Keratinocyte (primary cell): ENCODE measurements around the gene DAGLA. TPM values are rescaled to one million over a fixed set of nuclear protein-coding genes. Genes with fewer than 3 reads are reported as not detected.

Experiments
- DNase-seq: peaks from one replicate; pipeline ENCODE4 v3.0.0-alpha.2; 2011; ENCODE audit warnings: low read depth, missing footprints, low spot score
- FAIRE-seq: peaks from 2 replicates; lab custom pipeline; 2011; peaks lifted over from hg19 to GRCh38; lab: Jason Lieb, UNC
- H2AFZ ChIP-seq: 2 replicates; pipeline ENCODE4 v1.6.0; 2012; ENCODE audit warnings: low read length, control low read depth, inconsistent platforms; ENCODE audit not compliant: control insufficient read depth
- H3K27ac ChIP-seq: 2 replicates; pipeline ENCODE4 v1.5.1; 2011; ENCODE audit warnings: low read length; ENCODE audit not compliant: control insufficient read depth, insufficient read depth
- H3K27me3 ChIP-seq: 3 replicates; pipeline ENCODE4 v1.6.0; 2011; ENCODE audit warnings: low read length; ENCODE audit not compliant: control insufficient read depth, insufficient read depth; ENCODE audit errors: extremely low read depth
- H3K36me3 ChIP-seq, 2 experiments: 2 replicates in 1 of 2; 3 replicates in 1 of 2; pipeline ENCODE4 v1.5.1; 2011; ENCODE audit warnings: low read length in 2 of 2, mild to moderate bottlenecking in 1 of 2; ENCODE audit not compliant: control insufficient read depth in 2 of 2, insufficient read depth in 2 of 2; ENCODE audit errors: extremely low read depth in 1 of 2
- H3K4me1 ChIP-seq: 3 replicates; pipeline ENCODE4 v1.5.1; 2011; ENCODE audit warnings: low read length; ENCODE audit not compliant: control insufficient read depth, insufficient read depth; ENCODE audit errors: extremely low read depth
- H3K4me2 ChIP-seq: 3 replicates; pipeline ENCODE4 v1.6.0; 2011; ENCODE audit warnings: low read depth, low read length; ENCODE audit not compliant: control insufficient read depth, insufficient read depth; ENCODE audit errors: extremely low read depth
- H3K4me3 ChIP-seq, 3 experiments: fragments of 200-600 bp in 1 of 3; sonication (generic) in 1 of 3; 2 replicates in 2 of 3; 3 replicates in 1 of 3; pipeline ENCODE4 v1.5.1; 2011 to 2016; ENCODE audit warnings: low read length in 3 of 3, mild to moderate bottlenecking in 3 of 3, control low read depth in 2 of 3, inconsistent platforms in 1 of 3, low read depth in 1 of 3, mixed read lengths in 1 of 3, mixed run types in 1 of 3, moderate library complexity in 1 of 3; ENCODE audit not compliant: control insufficient read depth in 2 of 3, insufficient read depth in 2 of 3; ENCODE audit errors: extremely low read depth in 1 of 3
- H3K79me2 ChIP-seq: 2 replicates; pipeline ENCODE4 v1.6.0; 2012; ENCODE audit warnings: low read length; ENCODE audit not compliant: control insufficient read depth, insufficient read depth
- H3K9ac ChIP-seq: 3 replicates; pipeline ENCODE4 v1.6.0; 2011; ENCODE audit warnings: low read length; ENCODE audit not compliant: control insufficient read depth, insufficient read depth; ENCODE audit errors: extremely low read depth
- H3K9me1 ChIP-seq: 3 replicates; pipeline ENCODE4 v1.6.0; 2011; ENCODE audit warnings: low read length; ENCODE audit not compliant: control insufficient read depth, insufficient read depth; ENCODE audit errors: extremely low read depth
- H3K9me3 ChIP-seq: 2 replicates; pipeline ENCODE4 v1.5.1; 2012; ENCODE audit warnings: low read depth, low read length; ENCODE audit not compliant: control insufficient read depth
- H4K20me1 ChIP-seq: 3 replicates; pipeline ENCODE4 v1.6.0; 2011; ENCODE audit warnings: low read length; ENCODE audit not compliant: control insufficient read depth, insufficient read depth; ENCODE audit errors: extremely low read depth
- EZH2 ChIP-seq: IDR thresholded peaks from one replicate; pipeline ENCODE4 v1.6.1; 2012; ENCODE audit warnings: inconsistent platforms, mild to moderate bottlenecking, low read length, moderate library complexity
- dilution Hi-C: fragments of 300-500 bp; cut with MboI; formaldehyde crosslinking; loops from one replicate; pipeline ENCODE4 v1.7.0; 2020; ENCODE audit warnings: low sequenced_read_pairs; ENCODE audit not compliant: extremely low pct_ligation_motif_present
- polyA plus RNA-seq, 5 experiments: library from polyadenylated mRNA; depleted of rRNA in 3 of 5; stranded (reverse) in 3 of 5; stranded (forward) in 1 of 5; unstranded in 1 of 5; fragments of >200 nt; gene quantifications; 1 replicate in 1 of 5; 2 replicates in 3 of 5; 3 replicates in 1 of 5; pipeline versions ENCODE4 v1.2.1 to v1.2.3, GENCODE V29; 2011 to 2012; ENCODE audit warnings: missing spikeins in 2 of 5, low read depth in 1 of 5, low replicate concordance in 1 of 5
- TF ChIP-seq, protein P1 (sequence below), 3 experiments: IDR thresholded peaks in 1 of 3; conservative IDR thresholded peaks in 1 of 3; optimal IDR thresholded peaks in 1 of 3; 2 replicates in 2 of 3; 3 replicates in 1 of 3; pipeline versions ENCODE3 to v1.5.1; 2011; ENCODE audit warnings: low read length in 3 of 3, mild to moderate bottlenecking in 3 of 3, moderate library complexity in 2 of 3, control low read depth in 1 of 3, inconsistent platforms in 1 of 3; ENCODE audit not compliant: insufficient read depth in 2 of 3; ENCODE audit errors: extremely low read depth in 1 of 3

DAGLA gene
- polyA plus RNA-seq, 1 donor (not counting 4 experiments of a cell fraction or from before 2014, with no cell fraction given), result 0.03 TPM

DNA sequence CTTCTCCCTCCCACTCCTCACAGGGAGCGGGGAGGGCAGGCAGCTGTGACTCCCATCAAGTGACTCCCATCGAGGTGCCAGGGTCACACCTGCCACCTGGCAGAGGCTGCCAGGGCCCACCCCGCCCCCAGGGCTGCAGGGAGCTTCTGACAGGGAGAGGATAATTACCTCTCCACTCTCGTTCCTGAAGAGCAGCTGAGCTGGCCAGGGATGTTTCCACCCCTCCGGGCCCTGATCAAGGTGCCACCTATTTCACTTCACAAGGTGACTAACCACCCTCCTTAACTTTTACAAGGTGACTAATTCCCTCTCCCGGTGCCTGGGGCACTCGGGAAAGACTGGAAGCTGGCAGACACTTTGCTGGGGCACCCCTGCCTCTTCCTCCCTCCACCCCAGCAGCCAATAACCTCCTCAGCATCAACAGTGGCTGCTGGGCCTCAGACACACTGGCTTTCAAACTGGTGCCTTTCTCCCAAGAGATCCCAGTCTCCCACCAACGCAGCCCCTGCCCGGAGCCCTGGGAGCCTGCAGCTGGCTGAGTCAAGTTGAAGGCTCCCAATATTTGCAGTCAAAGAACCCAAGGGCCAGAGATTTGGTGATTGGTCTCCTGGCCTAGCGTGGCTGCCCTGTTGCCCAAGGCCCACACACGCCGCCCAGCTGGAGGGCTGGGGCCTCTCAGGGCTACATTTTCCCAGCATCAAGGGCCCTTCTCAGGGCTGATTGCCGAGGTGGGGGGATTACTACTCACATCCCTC is 50.2 kb downstream of the DAGLA start:
- dilution Hi-C loops, result no loop called here
- DNase-seq, result peak; percentile 94
- no peak overlapping the region for H3K27ac ChIP-seq

DNA sequence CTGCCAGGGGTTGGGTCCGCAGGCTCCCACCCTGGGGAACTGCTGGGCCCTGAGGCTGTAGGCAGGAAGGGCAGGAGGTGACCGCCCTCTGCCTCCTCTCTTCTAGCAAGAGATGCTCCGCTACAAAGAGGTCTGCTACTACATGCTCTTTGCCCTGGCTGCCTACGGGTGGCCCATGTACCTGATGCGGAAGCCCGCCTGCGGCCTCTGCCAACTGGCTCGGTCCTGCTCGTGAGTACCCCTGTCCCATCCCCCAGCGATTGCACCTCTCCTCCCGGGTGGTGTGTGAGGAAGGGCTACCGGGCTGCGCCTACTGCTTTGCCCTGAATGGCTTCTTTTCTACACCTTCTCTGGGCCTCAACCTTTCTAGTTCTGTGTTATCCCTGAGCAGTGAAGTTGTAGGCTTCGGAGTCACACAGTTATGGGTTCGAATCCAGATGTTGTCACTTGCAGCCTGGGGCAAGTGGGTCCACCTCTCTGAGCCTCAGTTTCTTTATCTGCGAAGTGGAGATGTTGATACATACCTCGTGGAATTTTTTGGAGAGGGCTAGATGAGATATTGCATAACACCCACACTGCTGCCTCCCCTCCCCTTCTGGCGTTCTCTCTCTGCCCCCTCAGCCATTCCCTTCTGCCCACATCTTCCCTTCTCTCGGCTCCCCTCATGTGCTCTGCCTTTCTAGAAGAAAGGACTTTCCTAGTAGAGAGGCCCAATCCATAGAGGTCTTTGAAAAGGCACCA is 51.2 kb downstream of the DAGLA start:
- dilution Hi-C loops, result no loop called here

More for the DNA sequence above, 50.2 kb downstream of the DAGLA start:
- no peak overlapping the region for H2AFZ ChIP-seq
- no peaks in the 10 kb centered on the region for H3K9me3 ChIP-seq
- peaks cover 18% of the 10 kb centered on the region for H3K4me1 ChIP-seq
- no peak for TF ChIP-seq EZH2
- H3K4me3 ChIP-seq, result no peak overlapping the region
- H3K9ac ChIP-seq, result no peak overlapping the region
- H3K9me1 ChIP-seq, result no peaks in the 10 kb centered on the region
- no peaks in the 10 kb centered on the region for H3K36me3 ChIP-seq
- peaks cover 57% of the 10 kb centered on the region for H3K27me3 ChIP-seq
- peak overlapping the region; percentile 6 for H3K4me2 ChIP-seq
- H4K20me1 ChIP-seq, result peaks cover 22% of the 10 kb centered on the region
- no peaks in the 10 kb centered on the region for H3K79me2 ChIP-seq
- FAIRE-seq, result peak; percentile 92

More for the DNA sequence above, 51.2 kb downstream of the DAGLA start:
- Histone ChIP-seq H3K9ac (no peak overlapping the region), H2AFZ (no peak overlapping the region), H3K4me1 (peaks cover 18% of the 10 kb centered on the region), H3K27ac (no peak overlapping the region), H3K9me1 (no peaks in the 10 kb centered on the region), H3K4me2 (no peak overlapping the region), H4K20me1 (peaks cover 17% of the 10 kb centered on the region), H3K4me3 (no peak overlapping the region), H3K36me3 (no peaks in the 10 kb centered on the region), H3K9me3 (no peaks in the 10 kb centered on the region), H3K79me2 (no peaks in the 10 kb centered on the region), H3K27me3 (peaks cover 60% of the 10 kb centered on the region)
- no peak for FAIRE-seq
- DNase-seq, result no peak
- no peak for TF ChIP-seq EZH2
- TF ChIP-seq, protein P1, sequence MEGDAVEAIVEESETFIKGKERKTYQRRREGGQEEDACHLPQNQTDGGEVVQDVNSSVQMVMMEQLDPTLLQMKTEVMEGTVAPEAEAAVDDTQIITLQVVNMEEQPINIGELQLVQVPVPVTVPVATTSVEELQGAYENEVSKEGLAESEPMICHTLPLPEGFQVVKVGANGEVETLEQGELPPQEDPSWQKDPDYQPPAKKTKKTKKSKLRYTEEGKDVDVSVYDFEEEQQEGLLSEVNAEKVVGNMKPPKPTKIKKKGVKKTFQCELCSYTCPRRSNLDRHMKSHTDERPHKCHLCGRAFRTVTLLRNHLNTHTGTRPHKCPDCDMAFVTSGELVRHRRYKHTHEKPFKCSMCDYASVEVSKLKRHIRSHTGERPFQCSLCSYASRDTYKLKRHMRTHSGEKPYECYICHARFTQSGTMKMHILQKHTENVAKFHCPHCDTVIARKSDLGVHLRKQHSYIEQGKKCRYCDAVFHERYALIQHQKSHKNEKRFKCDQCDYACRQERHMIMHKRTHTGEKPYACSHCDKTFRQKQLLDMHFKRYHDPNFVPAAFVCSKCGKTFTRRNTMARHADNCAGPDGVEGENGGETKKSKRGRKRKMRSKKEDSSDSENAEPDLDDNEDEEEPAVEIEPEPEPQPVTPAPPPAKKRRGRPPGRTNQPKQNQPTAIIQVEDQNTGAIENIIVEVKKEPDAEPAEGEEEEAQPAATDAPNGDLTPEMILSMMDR (optimal IDR thresholded peaks at IDR 0.05 in 1 of 3, IDR thresholded peaks at IDR 0.05 in 1 of 3, conservative IDR thresholded peaks at IDR 0.05 in 1 of 3; ENCODE audit: extremely low read depth in 1 of 3, insufficient read depth in 2 of 3, low read length in 3 of 3), result no peak
